ENCODE measurements around the gene OTOR.
A peak's percentile ranks its signal among the peaks of the same experiment; 100 is the strongest.

The OTOR gene

GRCh38 chr20:16748308-16748900 lies at the start of gene OTOR:
TSS of gene OTOR (plus strand) at chr20:16748358. CDS start at chr20:16748402, 44 bp downstream.
- no peak for DNase-seq (ENCODE audit: low read depth in 2 of 2)

- no peak for DNase-seq (ENCODE audit: low read depth in 2 of 2)
Measured at GRCh38 chr20:16699293-16699692, 48.9 kb upstream of the OTOR start.

- DNase-seq (ENCODE audit: low read depth in 2 of 2) = no peak
Measured at GRCh38 chr20:16701296-16701695, 46.9 kb upstream of the OTOR start.

- DNase-seq (ENCODE audit: low read depth in 2 of 2) = no peak
Measured at GRCh38 chr20:16703570-16703969, 44.6 kb upstream of the OTOR start.

- no peak for DNase-seq (ENCODE audit: low read depth in 2 of 2)
Measured at GRCh38 chr20:16707674-16708073, 40.5 kb upstream of the OTOR start.

- DNase-seq (ENCODE audit: low read depth in 2 of 2) = no peak
Measured at GRCh38 chr20:16708602-16709001, 39.6 kb upstream of the OTOR start.

- DNase-seq (ENCODE audit: low read depth in 2 of 2) = no peak
Measured at GRCh38 chr20:16709017-16709416, 39.1 kb upstream of the OTOR start.

- DNase-seq (ENCODE audit: low read depth in 2 of 2) = no peak
Measured at GRCh38 chr20:16710781-16711180, 37.4 kb upstream of the OTOR start.

GRCh38 chr20:16711661-16712258 lies 36.4 kb upstream of the OTOR start:
- DNase-seq (ENCODE audit: low read depth in 2 of 2) = no peak

GRCh38 chr20:16712511-16712947 lies 35.6 kb upstream of the OTOR start:
- no peak for DNase-seq (ENCODE audit: low read depth in 2 of 2)

- DNase-seq (ENCODE audit: low read depth in 2 of 2) = no peak
Measured at GRCh38 chr20:16713066-16713465, 35.1 kb upstream of the OTOR start.

- DNase-seq (ENCODE audit: low read depth in 2 of 2) = no peak
Measured at GRCh38 chr20:16714242-16714641, 33.9 kb upstream of the OTOR start.

- DNase-seq (ENCODE audit: low read depth in 2 of 2) = no peak
Measured at GRCh38 chr20:16714751-16715150, 33.4 kb upstream of the OTOR start.

- DNase-seq (ENCODE audit: low read depth in 2 of 2) = no peak
Measured at GRCh38 chr20:16719421-16719820, 28.7 kb upstream of the OTOR start.

GRCh38 chr20:16729080-16729479 lies 19.1 kb upstream of the OTOR start:
- DNase-seq (ENCODE audit: low read depth in 2 of 2) = no peak

- peak; percentile 86 to 89 for DNase-seq (ENCODE audit: low read depth in 2 of 2)
Measured at GRCh38 chr20:16729565-16730460, 18.3 kb upstream of the OTOR start, which contains the start of gene SNRPB2. TSS of gene SNRPB2 (plus strand) at chr20:16730026. CDS start at chr20:16731703, 1,677 bp downstream.

- no peak for DNase-seq (ENCODE audit: low read depth in 2 of 2)
Measured at GRCh38 chr20:16732506-16733152, 15.5 kb upstream of the OTOR start.

- DNase-seq (ENCODE audit: low read depth in 2 of 2) = no peak
Measured at GRCh38 chr20:16740365-16741072, 7.6 kb upstream of the OTOR start.

- DNase-seq (ENCODE audit: low read depth in 2 of 2) = no peak
Measured at GRCh38 chr20:16744178-16744807, 3.9 kb upstream of the OTOR start.

GRCh38 chr20:16745204-16745603 lies 3.0 kb upstream of the OTOR start:
- DNase-seq (ENCODE audit: low read depth in 2 of 2) = no peak

GRCh38 chr20:16747291-16747811 lies 807 bp upstream of the OTOR start:
- DNase-seq (ENCODE audit: low read depth in 2 of 2) = no peak

All from stimulated activated CD4-positive, alpha-beta T cell treated with anti-CD3 and anti-CD28 coated beads, Interleukin-15, amount 100 ng/mL, for 48 hours (primary cell).